Sigmoid colon (tissue), 7 donors: ENCODE measurements around the gene CAD. TPM values are rescaled to one million over a fixed set of nuclear protein-coding genes. Genes with fewer than 3 reads are reported as not detected.

Experiments used
- DNase-seq: peaks from one replicate; pipeline ENCODE4 v3.0.0-alpha.2; 2019
- H3K27ac ChIP-seq, 4 donors: fragments of 200-600 bp; sonication (generic); one replicate each; pipeline ENCODE4 v1.5.1; 2016 to 2019; ENCODE audit warnings: mild to moderate bottlenecking in 1 of 4
- H3K27me3 ChIP-seq, 3 donors: fragments of 200-600 bp; sonication (generic); one replicate each; pipeline ENCODE4 v1.5.1; 2019; ENCODE audit warnings: mild to moderate bottlenecking in 1 of 3
- H3K36me3 ChIP-seq, 4 donors: fragments of 200-600 bp; sonication (generic); one replicate each; pipeline ENCODE4 v1.5.1; 2016 to 2019
- H3K4me1 ChIP-seq, 4 donors: fragments of 200-600 bp; sonication (generic); one replicate each; pipeline ENCODE4 v1.5.1; 2017 to 2019
- H3K4me3 ChIP-seq, 4 donors: fragments of 200-600 bp; sonication (generic); one replicate each; pipeline ENCODE4 v1.5.1; 2017 to 2019; ENCODE audit warnings: mild to moderate bottlenecking in 2 of 4, moderate library complexity in 1 of 4
- H3K9me3 ChIP-seq, 4 donors: fragments of 200-600 bp in 3 of 4; sonication (generic) in 3 of 4; one replicate each; pipeline versions ENCODE4 v1.5.1 to v1.6.1; 2013 to 2019
- EP300 ChIP-seq, 4 donors: sonication (generic); formaldehyde crosslinking; IDR thresholded peaks; one replicate each; pipeline ENCODE4 v1.6.1; 2017; ENCODE audit warnings: antibody characterized with exemption in 4 of 4
- POLR2A ChIP-seq, 2 donors: fragments of 450-650 bp; IDR thresholded peaks; one replicate each; pipeline ENCODE4 v1.6.1; 2016; ENCODE audit warnings: antibody characterized with exemption in 2 of 2, mild to moderate bottlenecking in 2 of 2, moderate library complexity in 2 of 2
- POLR2AphosphoS5 ChIP-seq, 4 donors: sonication (generic); formaldehyde crosslinking; IDR thresholded peaks; one replicate each; pipeline ENCODE4 v1.6.1; 2017; ENCODE audit warnings: antibody characterized with exemption in 4 of 4
- whole genome bisulfite sequencing, 2 donors: extraction: QIAGEN DNeasy Blood & Tissue Kit; methylation state at CpG; one replicate each; pipeline ENCODE4 v1.1.7; 2013; 5-methylcytosine and 5-hydroxymethylcytosine counted together
- intact Hi-C: fragments of 100-400 bp; cut with DNase I; formaldehyde crosslinking; loops from one replicate; pipeline ENCODE4 v1.15.1; 2023
- polyA plus RNA-seq, 3 donors: library from polyadenylated mRNA; stranded (reverse); fragments of 200-250 nt; gene quantifications; one replicate each; pipeline ENCODE4 v1.2.3, GENCODE V29; 2013
- total RNA-seq, 4 donors: library from RNA; depleted of rRNA; stranded (reverse); fragments of >200 nt; gene quantifications; one replicate each; pipeline ENCODE4 v1.1.0, GENCODE V29; 2016
- TF ChIP-seq, protein P1 (sequence below), 4 experiments: fragments of 450-650 bp in 3 of 4; fragments of 200-600 bp in 1 of 4; IDR thresholded peaks; one replicate each; pipeline ENCODE4 v1.5.1; 2016 to 2019; ENCODE audit warnings: antibody characterized with exemption in 4 of 4, mild to moderate bottlenecking in 3 of 4, moderate library complexity in 2 of 4
- donor health status: healthy with polysubstance abuse.
- donor health status: Bipolar disorder and iron deficiency.
- donor health status: healthy.

CAD gene
- total and polyA plus RNA-seq, 7 donors = 1.8 to 27.4 (median 12.8) TPM

DNA sequence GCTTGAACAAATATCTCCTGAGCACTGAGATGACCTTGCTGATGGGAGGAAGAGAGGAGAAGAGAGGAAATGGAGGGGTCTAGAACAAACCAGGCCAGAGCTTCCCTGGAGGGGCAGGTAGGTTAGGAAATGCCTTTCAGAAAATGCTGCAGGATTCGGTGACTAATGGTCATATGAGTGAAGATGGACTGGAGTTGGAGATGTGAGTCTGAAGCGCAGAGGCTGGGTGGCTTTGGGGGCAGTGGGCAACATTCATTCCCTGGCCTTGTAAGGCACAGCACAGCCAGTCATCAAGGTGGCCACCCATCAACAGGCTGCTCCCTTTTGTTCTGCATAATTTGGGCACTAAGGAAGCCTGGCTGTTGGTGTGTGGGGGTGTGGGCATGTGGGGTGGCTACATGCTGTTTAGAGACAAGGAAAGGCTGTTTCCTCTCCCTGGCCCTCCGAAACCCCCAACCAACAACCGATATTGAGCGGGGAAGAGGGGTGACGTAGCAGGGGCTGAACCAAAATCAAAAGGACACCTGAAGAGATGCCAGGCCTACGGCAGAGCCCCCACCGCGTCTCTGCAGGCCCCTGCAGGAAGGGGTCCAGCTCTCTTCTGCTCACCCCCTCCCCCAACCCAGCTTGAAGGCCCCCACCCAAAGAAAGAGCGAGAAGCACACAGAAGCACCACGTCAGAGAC, 44.2 kb downstream of the CAD start:
- Histone ChIP-seq H3K4me3 (no peak overlapping the region), H3K27me3 (peaks cover 47 to 99% (median 82%) of the 10 kb centered on the region in 3 donors), H3K9me3 (no peaks in the 10 kb centered on the region), H3K36me3 (no peaks in the 10 kb centered on the region), H3K4me1 (peaks cover 0 to 38% (median 37%) of the 10 kb centered on the region in 4 donors), H3K27ac (no peak overlapping the region)
- intact Hi-C loops = no loop called here
- WGBS, 2 donors = 50 to 52% methylated on average over 11 of the region's 11 CpGs
- no peak for DNase-seq
- TF ChIP-seq EP300 (IDR thresholded peaks at IDR 0.05) = no peak
- no peak for TF ChIP-seq POLR2A (IDR thresholded peaks at IDR 0.05)
- TF ChIP-seq POLR2AphosphoS5 (IDR thresholded peaks at IDR 0.05) = no peak
- TF ChIP-seq, protein P1, sequence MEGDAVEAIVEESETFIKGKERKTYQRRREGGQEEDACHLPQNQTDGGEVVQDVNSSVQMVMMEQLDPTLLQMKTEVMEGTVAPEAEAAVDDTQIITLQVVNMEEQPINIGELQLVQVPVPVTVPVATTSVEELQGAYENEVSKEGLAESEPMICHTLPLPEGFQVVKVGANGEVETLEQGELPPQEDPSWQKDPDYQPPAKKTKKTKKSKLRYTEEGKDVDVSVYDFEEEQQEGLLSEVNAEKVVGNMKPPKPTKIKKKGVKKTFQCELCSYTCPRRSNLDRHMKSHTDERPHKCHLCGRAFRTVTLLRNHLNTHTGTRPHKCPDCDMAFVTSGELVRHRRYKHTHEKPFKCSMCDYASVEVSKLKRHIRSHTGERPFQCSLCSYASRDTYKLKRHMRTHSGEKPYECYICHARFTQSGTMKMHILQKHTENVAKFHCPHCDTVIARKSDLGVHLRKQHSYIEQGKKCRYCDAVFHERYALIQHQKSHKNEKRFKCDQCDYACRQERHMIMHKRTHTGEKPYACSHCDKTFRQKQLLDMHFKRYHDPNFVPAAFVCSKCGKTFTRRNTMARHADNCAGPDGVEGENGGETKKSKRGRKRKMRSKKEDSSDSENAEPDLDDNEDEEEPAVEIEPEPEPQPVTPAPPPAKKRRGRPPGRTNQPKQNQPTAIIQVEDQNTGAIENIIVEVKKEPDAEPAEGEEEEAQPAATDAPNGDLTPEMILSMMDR (IDR thresholded peaks at IDR 0.05) = no peak

DNA sequence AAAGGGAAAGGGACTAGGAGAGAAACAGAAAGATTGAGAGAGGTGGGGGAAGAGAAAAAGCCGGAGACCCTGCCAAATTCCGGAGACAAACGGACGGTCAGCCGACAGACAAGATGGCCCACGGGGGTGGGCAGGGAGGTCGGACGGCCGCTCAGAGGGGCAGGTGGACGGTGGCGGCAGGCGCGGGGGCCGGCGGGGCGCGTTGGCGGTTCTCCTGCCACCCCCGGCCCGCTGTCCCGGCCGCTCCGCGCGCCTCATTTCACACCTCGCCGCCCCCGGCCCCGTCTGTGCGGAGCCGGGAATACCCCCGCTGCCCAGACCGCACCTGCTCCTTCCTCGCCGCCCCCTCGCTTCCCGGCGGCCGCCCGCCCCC, 44.7 kb downstream of the CAD start:
- H3K36me3 ChIP-seq = no peaks in the 10 kb centered on the region
- H3K27ac ChIP-seq = no peak overlapping the region
- H3K4me1 ChIP-seq = peaks cover 0 to 38% (median 37%) of the 10 kb centered on the region in 4 donors
- TF ChIP-seq EP300 (IDR thresholded peaks at IDR 0.05) (no peak), POLR2A (IDR thresholded peaks at IDR 0.05) (no peak), POLR2AphosphoS5 (IDR thresholded peaks at IDR 0.05) (no peak)
- TF ChIP-seq, protein P1 (IDR thresholded peaks at IDR 0.05) = no peak
- intact Hi-C loops = no loop called here
- H3K4me3 ChIP-seq = peak overlapping the region in 3 of 4 donors; percentile 42 to 50 (median 46)
- WGBS, 2 donors = 4 to 5% methylated on average over 40 of the region's 40 CpGs
- no peak for DNase-seq
- no peaks in the 10 kb centered on the region for H3K9me3 ChIP-seq
- H3K27me3 ChIP-seq = peaks cover 47 to 99% (median 87%) of the 10 kb centered on the region in 3 donors

DNA sequence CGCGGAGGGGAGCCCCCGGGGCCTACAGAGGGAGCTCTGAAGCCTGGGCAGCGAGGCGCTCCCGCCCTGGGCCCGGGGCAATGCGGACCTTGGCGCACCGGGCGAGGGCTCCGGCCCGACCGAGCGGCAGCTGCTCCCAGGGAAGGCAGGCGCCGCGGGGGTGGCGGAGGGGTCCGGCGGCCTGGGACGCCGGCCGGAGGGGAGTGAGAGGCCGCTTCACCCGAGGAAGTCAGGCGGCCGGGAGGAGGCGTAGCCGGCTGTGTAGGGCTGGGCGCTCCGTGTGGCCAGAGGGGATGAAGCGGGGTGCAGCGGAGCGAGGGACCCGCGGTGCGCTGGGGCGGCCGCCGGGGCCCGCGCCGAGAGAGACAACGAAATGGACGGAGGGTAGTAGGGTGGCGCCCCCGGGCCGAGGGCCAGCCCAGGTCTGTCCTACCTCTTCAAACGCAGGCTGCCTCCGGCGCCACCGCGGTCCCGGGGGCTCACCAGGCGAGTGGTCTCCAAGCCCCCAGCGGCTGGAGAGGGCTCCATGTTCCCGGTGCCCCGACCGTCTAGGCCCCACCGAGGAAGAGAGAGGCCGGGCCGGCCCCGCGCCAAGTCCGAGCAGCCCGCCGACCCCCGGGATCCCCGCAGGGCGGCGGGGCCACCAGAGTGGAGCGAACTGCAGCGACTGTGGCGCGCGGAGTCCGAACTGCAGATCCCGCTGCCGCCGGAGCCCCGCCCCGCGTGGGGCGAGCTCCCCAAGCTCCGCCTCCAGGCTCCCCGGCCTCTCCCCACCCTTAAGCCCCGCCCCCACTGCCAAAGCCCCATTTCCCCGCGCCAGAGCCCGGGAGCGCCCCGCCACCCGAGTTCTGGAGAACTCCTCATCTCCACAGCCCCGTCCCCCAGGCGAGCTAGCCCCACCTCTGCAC, 45.5 kb downstream of the CAD start, which contains the start of gene SLC30A3:
SLC30A3 (minus strand) TSS at position 669 of the 908 bp plus-strand sequence; CDS start at position 528, 141 bp downstream.
- H3K27ac ChIP-seq = no peak within 1 kb of the TSS
- intact Hi-C loops = no loop called here
- DNase-seq = peak; percentile 71
- 1% methylated on average over 96 of the region's 96 CpGs for WGBS, 2 donors
- H3K9me3 ChIP-seq = no peaks in the 10 kb centered on the region
- peaks cover 47 to 100% (median 92%) of the 10 kb centered on the region in 3 donors for H3K27me3 ChIP-seq
- H3K4me1 ChIP-seq = peaks cover 0 to 38% (median 37%) of the 10 kb centered on the region in 4 donors
- no peaks in the 10 kb centered on the region for H3K36me3 ChIP-seq
- TF ChIP-seq POLR2A (IDR thresholded peaks at IDR 0.05) = no peak
- TF ChIP-seq, protein P1 (IDR thresholded peaks at IDR 0.05) = no peak
- TF ChIP-seq POLR2AphosphoS5 (IDR thresholded peaks at IDR 0.05) = peak in 1 of 4 donors; percentile 47
- no peak for TF ChIP-seq EP300 (IDR thresholded peaks at IDR 0.05)
- H3K4me3 ChIP-seq = peak within 1 kb of the TSS; percentile 13 to 50 (median 44)

GRCh38 chr2:27263287-27264252, 46.4 kb downstream of the CAD start:
- TF ChIP-seq POLR2AphosphoS5 (IDR thresholded peaks at IDR 0.05) = no peak
- no peak for TF ChIP-seq EP300 (IDR thresholded peaks at IDR 0.05)
- TF ChIP-seq, protein P1 (IDR thresholded peaks at IDR 0.05) = no peak
- no peak for TF ChIP-seq POLR2A (IDR thresholded peaks at IDR 0.05)
- no peak overlapping the region for H3K27ac ChIP-seq
- WGBS, 2 donors = 2 to 4% methylated on average over 46 of the region's 46 CpGs
- peaks cover 45 to 100% (median 84%) of the 10 kb centered on the region in 3 donors for H3K27me3 ChIP-seq
- H3K4me3 ChIP-seq = peak overlapping the region in 3 of 4 donors; percentile 42 to 50 (median 46)
- H3K9me3 ChIP-seq = no peaks in the 10 kb centered on the region
- DNase-seq = no peak
- no peaks in the 10 kb centered on the region for H3K36me3 ChIP-seq
- peaks cover 0 to 38% (median 37%) of the 10 kb centered on the region in 4 donors for H3K4me1 ChIP-seq
- intact Hi-C loops = no loop called here
